GM15510 (cell line): ENCODE data around the gene MRFAP1L1.

ENCODE experiments used
- POLR2A ChIP-seq: IDR thresholded peaks from 3 replicates; pipeline ENCODE4 v1.6.1; 2011; ENCODE audit warnings: borderline replicate concordance; ENCODE audit not compliant: insufficient read length; ENCODE audit errors: extremely low read depth

Gene MRFAP1L1

DNA sequence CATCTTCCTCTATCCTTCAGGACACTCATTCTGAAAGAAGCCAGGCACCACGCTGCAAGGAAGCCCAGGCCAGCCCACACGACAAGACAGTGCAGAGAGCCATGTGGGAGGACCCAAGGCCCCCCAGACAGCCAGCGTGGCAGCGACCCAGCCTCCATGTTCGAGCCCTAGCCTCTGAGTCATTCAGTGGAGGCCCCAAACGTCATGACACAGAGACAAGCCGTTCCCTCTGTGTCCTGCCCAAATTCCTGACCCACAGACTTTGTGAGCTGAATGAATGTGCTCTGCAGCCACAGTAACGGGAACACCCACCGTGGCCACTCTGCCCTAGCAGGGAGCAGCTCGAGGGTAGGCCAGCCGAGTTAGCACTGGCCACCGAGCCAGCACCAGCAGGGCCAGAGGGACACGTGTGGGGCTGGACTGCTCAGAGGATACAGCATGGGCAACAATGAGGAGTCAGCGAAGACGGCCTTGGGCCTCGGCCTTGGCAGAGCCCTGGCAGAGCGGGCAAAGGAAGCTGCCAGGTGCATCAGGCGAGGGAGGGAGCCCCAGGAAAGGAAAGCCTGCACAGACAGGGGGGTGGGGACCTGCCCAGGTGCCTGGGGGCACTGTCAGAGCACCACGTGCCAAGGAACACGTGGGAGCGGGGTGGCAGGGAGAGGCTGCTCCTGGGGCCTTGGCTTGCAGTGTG lies 14.9 kb upstream of the MRFAP1L1 start:
- TF ChIP-seq POLR2A: no peak

DNA sequence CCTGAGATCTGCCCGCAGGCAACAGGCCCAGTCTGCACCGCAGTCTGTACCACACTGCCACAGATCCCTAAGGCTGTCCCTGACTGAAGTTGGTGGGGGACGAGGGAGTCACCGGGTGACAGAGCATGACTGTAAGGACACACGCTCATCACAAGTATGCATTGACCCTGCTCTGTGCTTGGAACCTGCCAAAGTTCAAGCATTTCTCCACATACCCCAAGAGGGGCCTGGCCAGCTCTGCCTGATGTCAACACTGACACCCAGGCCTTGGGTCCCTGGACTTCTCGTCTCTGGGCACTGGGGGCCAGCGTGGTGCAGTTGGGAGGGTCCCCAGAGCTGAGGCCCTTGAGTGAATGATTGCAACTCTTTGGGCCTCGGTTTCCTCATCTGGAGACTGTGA lies 14.2 kb upstream of the MRFAP1L1 start:
- no peak for TF ChIP-seq POLR2A

DNA sequence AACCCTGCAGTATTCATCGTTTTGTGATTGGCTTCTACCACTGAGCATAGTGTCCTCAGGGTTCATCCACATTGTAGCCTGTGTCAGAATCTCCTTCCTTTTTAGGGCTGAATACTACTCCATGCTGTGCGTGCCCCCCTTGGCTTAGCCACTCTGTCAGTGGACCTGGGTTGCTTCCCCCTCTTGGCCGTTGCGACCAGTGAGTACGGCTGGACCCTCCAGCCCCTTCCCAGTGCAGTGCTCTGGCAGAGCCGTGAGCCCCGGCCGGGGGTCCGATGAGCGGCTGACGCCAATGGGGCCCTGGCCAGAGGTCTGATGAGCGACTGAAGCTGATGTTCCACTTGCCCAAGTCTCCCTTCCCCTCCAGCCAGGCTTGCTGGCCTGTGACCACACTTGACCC lies 13.2 kb upstream of the MRFAP1L1 start:
- no peak for TF ChIP-seq POLR2A

DNA sequence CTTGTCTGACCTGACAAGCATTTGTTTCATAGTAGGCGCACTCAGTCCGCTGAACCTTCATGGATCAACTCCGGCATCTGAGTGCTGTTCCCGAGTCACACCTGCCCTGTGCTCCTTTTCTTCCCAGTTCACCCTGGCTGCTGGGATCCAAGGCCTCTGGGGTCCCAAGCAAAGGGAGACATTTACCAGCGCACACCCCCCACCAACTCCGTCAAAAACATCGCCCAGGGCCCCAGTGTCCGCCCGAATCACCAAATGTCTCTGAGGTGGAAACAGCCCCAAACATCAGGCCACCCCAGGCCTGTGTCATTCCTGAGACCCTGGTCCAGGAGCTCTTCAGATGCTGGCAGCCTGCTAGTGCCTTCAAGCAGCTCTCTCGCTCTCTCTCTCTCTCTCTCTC lies 11.5 kb upstream of the MRFAP1L1 start:
- no peak for TF ChIP-seq POLR2A

DNA sequence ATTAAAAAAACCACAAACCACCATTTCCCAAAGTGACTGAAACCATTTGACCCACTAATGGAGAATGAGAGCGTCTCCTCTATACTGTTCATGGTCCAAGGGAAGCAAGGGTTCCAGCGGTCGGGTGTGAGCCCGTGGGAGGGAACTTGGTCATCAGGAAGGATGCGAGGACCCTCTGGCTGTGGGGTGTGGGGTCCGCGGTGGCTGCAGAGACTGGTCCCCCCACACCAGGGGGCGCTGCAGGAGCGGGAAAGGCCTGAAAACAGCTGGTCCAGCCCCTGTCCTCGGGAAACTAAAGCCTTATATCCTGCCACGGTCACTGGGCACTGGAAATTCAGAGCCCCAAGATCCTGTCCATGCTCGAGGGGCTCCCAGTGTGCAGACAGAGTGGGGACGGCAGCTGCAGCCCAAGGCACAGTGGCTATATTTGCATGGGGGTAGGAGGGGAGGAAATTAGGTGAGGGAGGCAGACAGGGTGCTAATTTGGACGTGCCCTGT lies 10.6 kb upstream of the MRFAP1L1 start:
- no peak for TF ChIP-seq POLR2A

DNA sequence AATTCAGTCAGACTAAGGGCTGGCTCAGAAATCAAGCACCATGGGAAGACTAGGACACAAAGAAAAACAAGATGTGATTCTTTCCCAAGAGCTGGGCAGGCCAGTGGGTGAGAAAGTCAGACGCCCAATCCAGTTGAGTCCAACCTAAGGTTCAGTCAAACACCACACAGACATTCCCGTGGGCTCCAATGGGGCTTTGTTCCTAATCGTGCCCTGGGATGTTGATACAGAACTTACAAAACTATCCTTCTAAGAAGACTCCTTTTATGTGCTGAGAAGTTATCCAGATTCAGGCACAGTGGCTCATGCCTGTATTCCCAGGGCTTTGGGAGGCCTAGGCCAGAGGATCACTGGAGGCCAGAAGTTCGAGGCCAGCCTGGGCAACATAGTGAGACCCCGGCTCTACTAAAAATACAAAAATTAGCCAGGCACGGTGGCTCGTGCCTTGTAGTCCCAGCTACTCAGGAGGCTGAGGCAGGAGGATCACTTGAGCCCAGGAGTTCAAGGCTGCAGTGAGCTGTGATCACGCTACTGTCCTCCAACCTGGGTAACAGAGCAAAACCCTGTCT lies 10.0 kb upstream of the MRFAP1L1 start:
- TF ChIP-seq POLR2A: no peak

DNA sequence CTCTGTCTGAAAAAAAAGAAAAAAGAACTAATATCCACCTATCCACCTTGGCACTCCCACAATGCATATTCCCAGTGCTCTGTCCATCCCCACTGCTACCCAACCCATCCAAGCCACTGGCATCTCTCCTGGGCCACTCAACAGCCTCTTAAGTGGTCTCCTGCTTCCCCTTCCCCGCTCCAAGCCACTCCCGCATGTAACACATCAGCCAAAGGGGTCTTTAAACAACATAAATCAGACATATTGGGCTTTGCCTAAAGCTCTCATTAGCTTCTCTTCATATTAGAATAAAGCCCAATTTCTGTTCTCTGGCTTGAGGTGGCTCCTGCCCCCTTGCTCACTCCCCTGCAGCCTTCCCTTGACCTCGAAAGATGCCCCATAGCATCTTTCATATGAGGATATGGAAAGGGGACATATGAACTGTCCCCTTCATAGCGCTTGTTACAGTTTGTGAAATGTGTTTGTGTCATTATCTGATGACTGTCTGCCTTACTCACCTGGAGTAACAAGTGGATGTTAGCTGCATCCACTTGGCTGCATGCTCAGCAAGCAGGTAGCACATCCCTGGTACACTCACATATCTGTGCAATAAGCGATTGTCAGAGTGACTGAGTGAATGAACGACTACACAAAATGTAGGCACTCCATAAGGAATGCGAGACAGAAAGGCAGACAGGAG lies 9.4 kb upstream of the MRFAP1L1 start:
- TF ChIP-seq POLR2A: no peak

DNA sequence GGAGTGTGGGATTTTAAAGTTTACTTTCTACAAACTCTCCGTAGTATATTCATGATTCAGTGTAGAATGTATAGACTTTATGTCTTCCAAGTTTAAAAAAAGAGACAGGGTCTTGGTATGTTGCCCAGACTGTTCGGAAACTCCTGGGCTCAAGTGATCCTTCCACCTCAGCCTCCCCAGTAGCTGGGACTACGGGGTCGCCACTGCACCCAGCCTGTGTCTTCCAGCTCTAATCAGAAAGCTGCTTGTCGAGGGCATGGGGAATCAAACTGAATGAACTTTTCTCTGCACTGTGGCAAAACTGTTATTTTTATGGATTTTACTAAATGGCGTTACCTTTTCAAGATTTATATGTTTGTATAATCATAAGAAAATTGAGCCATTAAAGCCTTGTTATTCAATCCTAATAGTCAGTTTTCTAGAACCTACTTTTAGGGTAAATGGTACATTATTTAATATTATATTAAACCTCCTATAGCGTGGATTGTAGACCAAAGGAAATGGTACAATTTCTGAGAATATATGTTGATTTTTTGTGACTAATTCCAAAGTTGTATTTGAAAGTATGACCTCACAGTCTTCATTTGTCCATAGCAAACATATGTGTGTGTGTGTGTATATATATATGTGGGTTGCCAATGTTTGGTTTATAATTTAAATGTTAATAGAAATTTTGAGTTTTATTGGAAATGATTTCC lies 7.4 kb upstream of the MRFAP1L1 start:
- TF ChIP-seq POLR2A: no peak

DNA sequence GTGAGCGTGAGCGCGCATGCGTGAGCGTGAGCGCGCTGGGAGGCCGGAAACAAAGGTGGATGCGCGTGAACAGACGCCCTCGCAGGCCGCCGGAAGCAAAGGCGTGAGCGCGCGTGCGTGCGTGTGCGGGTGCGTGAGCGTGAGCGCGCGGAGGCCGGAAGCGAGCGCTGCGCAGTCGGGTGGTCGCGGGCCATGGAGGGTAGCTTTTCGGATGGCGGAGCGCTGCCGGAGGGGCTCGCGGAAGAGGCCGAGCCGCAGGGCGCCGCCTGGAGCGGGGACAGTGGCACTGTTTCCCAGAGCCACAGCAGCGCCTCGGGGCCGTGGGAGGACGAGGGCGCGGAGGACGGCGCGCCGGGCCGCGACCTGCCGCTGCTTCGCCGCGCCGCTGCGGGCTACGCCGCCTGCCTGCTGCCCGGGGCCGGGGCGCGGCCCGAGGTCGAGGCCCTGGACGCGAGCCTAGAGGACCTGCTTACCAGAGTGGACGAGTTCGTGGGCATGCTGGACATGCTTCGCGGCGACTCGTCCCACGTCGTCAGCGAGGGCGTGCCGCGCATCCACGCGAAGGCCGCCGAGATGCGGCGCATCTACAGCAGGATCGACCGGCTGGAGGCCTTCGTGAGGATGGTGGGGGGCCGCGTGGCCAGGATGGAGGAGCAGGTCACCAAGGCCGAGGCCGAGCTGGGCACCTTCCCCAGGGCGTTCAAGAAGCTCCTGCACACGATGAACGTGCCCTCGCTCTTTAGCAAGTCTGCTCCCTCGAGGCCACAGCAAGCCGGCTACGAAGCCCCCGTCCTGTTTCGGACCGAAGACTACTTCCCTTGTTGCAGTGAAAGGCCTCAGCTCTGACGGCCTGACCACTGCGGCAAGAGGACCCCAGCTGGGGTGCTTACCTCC lies 6.6 kb upstream of the MRFAP1L1 start, which contains the start of gene BLOC1S4:
Gene BLOC1S4, plus strand, starts transcription at position 157 of the 894 bp plus-strand sequence. Its CDS starts 36 bp downstream, at position 193.
- peak; percentile 94 for TF ChIP-seq POLR2A

DNA sequence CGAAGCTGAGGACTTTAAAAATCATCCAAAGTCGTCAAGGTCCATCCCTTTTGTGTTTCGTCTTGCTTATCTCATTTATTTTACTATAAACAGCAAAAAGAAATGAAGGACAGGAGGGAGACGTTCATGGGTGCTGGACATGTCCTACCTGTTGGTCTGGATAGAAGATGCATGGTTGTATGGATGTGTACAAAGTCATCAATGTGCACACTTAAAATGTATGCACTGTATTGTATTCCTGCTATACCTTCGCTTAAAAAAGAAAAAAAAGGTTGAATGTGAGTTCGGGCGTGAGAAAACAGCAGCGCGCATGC lies 6.0 kb upstream of the MRFAP1L1 start:
- TF ChIP-seq POLR2A: no peak

DNA sequence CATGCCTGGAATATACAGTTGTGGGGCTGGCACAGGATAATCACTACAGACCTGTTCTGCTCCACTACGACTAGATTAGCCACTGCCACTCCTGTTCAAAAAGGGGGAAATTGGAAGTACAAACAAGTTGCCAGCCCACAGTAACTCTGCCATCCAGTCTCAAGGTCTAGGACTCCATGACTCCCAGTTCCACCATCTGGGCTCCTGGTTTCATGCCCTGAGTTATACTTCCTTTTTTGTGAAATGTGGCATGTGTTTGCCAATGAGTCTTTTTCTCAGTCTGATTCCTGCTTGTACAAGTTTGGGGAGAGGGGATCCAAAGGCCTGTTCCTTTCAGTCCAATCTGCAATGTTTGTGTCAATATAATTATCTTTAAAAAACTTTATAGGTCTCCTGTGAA lies 5.3 kb upstream of the MRFAP1L1 start:
- TF ChIP-seq POLR2A: no peak

DNA sequence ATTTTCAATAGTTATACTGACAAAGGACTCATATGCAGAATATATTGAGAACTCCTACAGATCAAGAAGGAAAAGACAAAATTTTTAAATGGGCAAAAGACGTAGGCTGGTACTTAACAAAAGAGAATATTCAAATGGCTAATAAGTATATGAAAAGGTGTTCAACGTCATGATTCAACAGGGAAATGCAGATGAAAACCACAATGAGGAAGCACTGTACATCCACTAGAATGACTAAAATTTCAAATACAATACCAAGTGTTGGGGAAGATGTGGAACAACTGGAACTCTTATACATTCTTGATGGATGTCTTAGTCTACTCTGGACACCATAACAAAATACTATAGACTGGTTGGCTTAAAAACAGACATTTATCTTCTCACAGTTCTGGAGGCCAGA lies 1.3 kb upstream of the MRFAP1L1 start:
- TF ChIP-seq POLR2A: no peak

DNA sequence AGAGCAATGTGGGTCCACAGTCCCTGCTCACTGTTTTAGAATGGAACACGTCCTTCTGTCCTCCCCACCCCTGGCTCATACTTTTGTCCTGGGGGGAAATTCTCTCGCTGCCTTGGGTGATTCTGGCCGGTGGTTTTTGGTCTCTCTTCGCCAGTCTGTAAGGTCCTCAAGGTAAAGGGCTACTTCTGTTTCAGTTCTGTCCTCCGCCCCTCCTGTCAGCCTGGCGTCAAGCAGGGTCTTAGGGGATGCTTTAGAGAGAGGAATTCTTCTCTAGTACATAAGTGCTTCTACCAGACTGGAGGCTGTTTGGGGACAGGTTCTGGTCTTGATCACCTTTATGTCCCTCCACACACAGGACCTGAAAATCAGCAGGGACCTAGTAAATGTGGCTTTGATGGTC lies 617 bp upstream of the MRFAP1L1 start:
- TF ChIP-seq POLR2A: no peak

DNA sequence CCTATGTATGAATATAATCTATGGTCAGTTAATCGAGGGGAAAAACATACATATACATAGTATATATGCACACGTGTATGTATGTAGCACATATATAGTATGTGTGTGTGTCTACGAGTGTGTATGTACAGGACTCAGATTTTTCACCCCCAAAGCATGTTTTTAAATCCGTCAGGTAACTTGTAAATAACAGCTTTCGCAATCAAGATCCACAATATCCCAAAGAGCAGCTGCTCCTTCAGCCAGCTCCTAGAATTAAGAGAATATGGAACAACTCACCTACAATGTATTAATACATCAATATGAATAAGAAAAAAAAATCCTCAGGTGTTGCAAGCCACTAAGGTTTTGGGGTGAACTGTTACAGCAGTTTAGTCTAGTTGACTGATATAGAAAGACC lies 3.5 kb downstream of the MRFAP1L1 start:
- no peak for TF ChIP-seq POLR2A
